ENCODE results near the gene THRAP3.

Gene THRAP3

GRCh38 chr1:36297062-36297461 is 72.8 kb downstream of the THRAP3 start:
- no peak for DNase-seq (ENCODE audit: low read depth in 2 of 2)

- no peak for DNase-seq (ENCODE audit: low read depth in 2 of 2)
Observed at GRCh38 chr1:36298640-36299039, 74.4 kb downstream of the THRAP3 start.

- no peak for DNase-seq (ENCODE audit: low read depth in 2 of 2)
Observed at GRCh38 chr1:36300526-36300925, 76.3 kb downstream of the THRAP3 start.

- no peak for DNase-seq (ENCODE audit: low read depth in 2 of 2)
Observed at GRCh38 chr1:36301220-36301619, 77.0 kb downstream of the THRAP3 start.

GRCh38 chr1:36303244-36303643 is 79.0 kb downstream of the THRAP3 start:
- DNase-seq (ENCODE audit: low read depth in 2 of 2): no peak

- no peak for DNase-seq (ENCODE audit: low read depth in 2 of 2)
Observed at GRCh38 chr1:36303650-36304360, 79.6 kb downstream of the THRAP3 start.

- no peak for DNase-seq (ENCODE audit: low read depth in 2 of 2)
Observed at GRCh38 chr1:36304521-36304920, 80.3 kb downstream of the THRAP3 start.

- no peak for DNase-seq (ENCODE audit: low read depth in 2 of 2)
Observed at GRCh38 chr1:36304970-36305914, 81.0 kb downstream of the THRAP3 start.

- DNase-seq (ENCODE audit: low read depth in 2 of 2): no peak
Observed at GRCh38 chr1:36305915-36306209, 81.6 kb downstream of the THRAP3 start.

- no peak for DNase-seq (ENCODE audit: low read depth in 2 of 2)
Observed at GRCh38 chr1:36306210-36306901, 82.1 kb downstream of the THRAP3 start, which contains the start of gene SH3D21. Gene SH3D21, plus strand, starts transcription at chr1:36306368. Its CDS starts 53 bp downstream, at chr1:36306421.

- DNase-seq (ENCODE audit: low read depth in 2 of 2): peak; percentile 77 to 89
Observed at GRCh38 chr1:36306902-36307456, 82.7 kb downstream of the THRAP3 start.

- DNase-seq (ENCODE audit: low read depth in 2 of 2): no peak
Observed at GRCh38 chr1:36307601-36308330, 83.5 kb downstream of the THRAP3 start.

- no peak for DNase-seq (ENCODE audit: low read depth in 2 of 2)
Observed at GRCh38 chr1:36309397-36309796, 85.2 kb downstream of the THRAP3 start.

- no peak for DNase-seq (ENCODE audit: low read depth in 2 of 2)
Observed at GRCh38 chr1:36320291-36320761, 96.1 kb downstream of the THRAP3 start.

GRCh38 chr1:36320767-36321118 is 96.5 kb downstream of the THRAP3 start:
- DNase-seq (ENCODE audit: low read depth in 2 of 2): no peak

GRCh38 chr1:36321119-36321951 is 97.1 kb downstream of the THRAP3 start:
- DNase-seq (ENCODE audit: low read depth in 2 of 2): no peak

- no peak for DNase-seq (ENCODE audit: low read depth in 2 of 2)
Observed at GRCh38 chr1:36322041-36322785, 98.0 kb downstream of the THRAP3 start.

GRCh38 chr1:36322786-36323635 is 98.8 kb downstream of the THRAP3 start:
- no peak for DNase-seq (ENCODE audit: low read depth in 2 of 2)

Measured in stimulated activated CD4-positive, alpha-beta T cell treated with anti-CD3 and anti-CD28 coated beads, Interleukin-1b, Interleukin-23, amount 100 ng/mL, for 1 hour (primary cell).